Measurements from ENCODE around the gene ADGRB3.

The ADGRB3 gene

DNA sequence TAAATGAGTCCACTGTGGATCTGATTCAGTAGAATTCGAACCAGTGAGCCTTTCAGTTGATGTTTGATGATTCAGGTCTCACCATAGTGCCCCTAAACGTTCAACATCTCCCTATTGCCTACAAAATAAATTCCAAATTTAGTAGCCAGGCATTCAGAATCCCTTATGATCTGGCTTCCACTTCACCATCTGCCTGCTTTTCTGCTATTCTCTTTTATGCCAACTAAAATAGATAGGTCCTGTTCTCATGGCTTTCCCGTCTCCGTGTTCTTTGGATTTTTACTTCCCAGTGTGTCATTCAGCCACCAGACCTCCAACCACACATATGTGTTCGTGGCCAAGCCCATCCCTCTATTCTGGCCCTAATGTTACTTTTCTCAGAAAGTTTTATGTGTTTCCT, 751.3 kb downstream of the ADGRB3 start:
- no peak overlapping the region for H3K23ac ChIP-seq (ENCODE audit: low read depth, low read length, poor library complexity)
- WGBS, 2 donors (ENCODE audit: extremely low coverage in 2 of 2, insufficient read length in 2 of 2, insufficient replicate concordance in 1 of 2) = no CpG with 5 or more reads among the region's 5 CpGs
- no peak overlapping the region for H2BK12ac ChIP-seq (ENCODE audit: low read length)
- H2BK15ac ChIP-seq (ENCODE audit: low read length) = no peak overlapping the region
- H3K4me1 ChIP-seq (ENCODE audit: control insufficient read depth in 2 of 2, insufficient read depth in 1 of 2, low read depth in 1 of 2, low read length in 2 of 2) = peaks cover 3 to 5% of the 10 kb centered on the region in 2 donors
- no peak overlapping the region for H4K8ac ChIP-seq (ENCODE audit: low read depth, low read length)
- H3K4me3 ChIP-seq (ENCODE audit: low read length in 2 of 2) = no peak overlapping the region
- H4K91ac ChIP-seq (ENCODE audit: low read depth, low read length, poor library complexity) = no peak overlapping the region
- no peak overlapping the region for H2AFZ ChIP-seq (ENCODE audit: low read length)
- no peaks in the 10 kb centered on the region for H3K36me3 ChIP-seq (replicated peaks in 1 of 2; ENCODE audit: control insufficient read depth in 2 of 2, insufficient read depth in 2 of 2, low read length in 2 of 2)
- H2BK120ac ChIP-seq (ENCODE audit: low read depth, low read length) = no peak overlapping the region
- no peak for DNase-seq (ENCODE audit: low spot score)
- H2AK5ac ChIP-seq (ENCODE audit: low read depth, low read length) = no peak overlapping the region
- H3K79me1 ChIP-seq (ENCODE audit: low read depth, low read length) = no peaks in the 10 kb centered on the region
- no peaks in the 10 kb centered on the region for H3K27me3 ChIP-seq (ENCODE audit: control insufficient read depth in 3 of 3, insufficient read depth in 3 of 3, low read depth in 1 of 3, low read length in 3 of 3)
- no peak overlapping the region for H3K4me2 ChIP-seq (ENCODE audit: insufficient read depth, low read length, poor library complexity, severe bottlenecking)
- no peak overlapping the region for H3K4ac ChIP-seq (ENCODE audit: low read length)
- H3K18ac ChIP-seq (ENCODE audit: low read length) = no peak overlapping the region
- H3K9ac ChIP-seq (ENCODE audit: low read depth, low read length, poor library complexity) = no peak overlapping the region
- H3K27ac ChIP-seq (replicated peaks; ENCODE audit: low read length) = no peak overlapping the region
- no peak overlapping the region for H3K14ac ChIP-seq (ENCODE audit: low read length)
- H3K9me3 ChIP-seq (replicated peaks in 1 of 2; ENCODE audit: control insufficient read depth in 2 of 2, insufficient read depth in 1 of 2, low read depth in 1 of 2, low read length in 2 of 2) = no peaks in the 10 kb centered on the region
- no peak overlapping the region for H2BK5ac ChIP-seq (ENCODE audit: low read length)

DNA sequence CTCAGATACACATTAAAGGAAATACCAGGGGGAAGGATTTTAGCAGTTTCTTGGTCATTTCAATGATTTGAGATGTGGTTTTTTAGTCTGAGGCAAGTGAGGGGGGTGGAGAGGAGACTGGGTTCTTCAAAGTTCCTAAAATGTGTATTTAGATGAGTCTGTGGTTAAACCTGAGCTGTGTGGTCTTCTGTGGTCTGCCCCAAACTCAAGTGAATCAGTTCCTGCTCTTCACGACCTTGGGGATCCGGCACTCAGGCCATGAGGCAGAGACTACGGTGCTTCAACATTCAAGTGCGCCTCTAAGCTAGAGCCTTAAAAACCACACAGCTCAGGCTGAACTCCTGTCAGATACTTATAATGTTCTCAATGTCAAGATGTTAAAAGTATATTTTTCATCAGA, 755.0 kb downstream of the ADGRB3 start:
- no CpG with 5 or more reads among the region's 4 CpGs for WGBS, 2 donors (ENCODE audit: extremely low coverage in 2 of 2, insufficient read length in 2 of 2, insufficient replicate concordance in 1 of 2)
- Histone ChIP-seq H3K9ac (ENCODE audit: low read depth, low read length, poor library complexity) (no peak overlapping the region), H4K91ac (ENCODE audit: low read depth, low read length, poor library complexity) (no peak overlapping the region), H2BK5ac (ENCODE audit: low read length) (no peak overlapping the region), H3K23ac (ENCODE audit: low read depth, low read length, poor library complexity) (no peak overlapping the region), H3K18ac (ENCODE audit: low read length) (no peak overlapping the region), H2BK15ac (ENCODE audit: low read length) (no peak overlapping the region), H3K79me1 (ENCODE audit: low read depth, low read length) (no peaks in the 10 kb centered on the region), H2BK120ac (ENCODE audit: low read depth, low read length) (no peak overlapping the region), H3K4me3 (ENCODE audit: low read length in 2 of 2) (no peak overlapping the region), H3K4me1 (ENCODE audit: control insufficient read depth in 2 of 2, insufficient read depth in 1 of 2, low read depth in 1 of 2, low read length in 2 of 2) (peaks cover 3 to 5% of the 10 kb centered on the region in 2 donors), H3K4me2 (ENCODE audit: insufficient read depth, low read length, poor library complexity, severe bottlenecking) (no peak overlapping the region), H2AFZ (ENCODE audit: low read length) (no peak overlapping the region), H3K36me3 (replicated peaks in 1 of 2; ENCODE audit: control insufficient read depth in 2 of 2, insufficient read depth in 2 of 2, low read length in 2 of 2) (no peaks in the 10 kb centered on the region), H4K8ac (ENCODE audit: low read depth, low read length) (no peak overlapping the region), H3K27me3 (ENCODE audit: control insufficient read depth in 3 of 3, insufficient read depth in 3 of 3, low read depth in 1 of 3, low read length in 3 of 3) (no peaks in the 10 kb centered on the region), H3K27ac (replicated peaks; ENCODE audit: low read length) (no peak overlapping the region), H2BK12ac (ENCODE audit: low read length) (no peak overlapping the region), H2AK5ac (ENCODE audit: low read depth, low read length) (no peak overlapping the region), H3K14ac (ENCODE audit: low read length) (no peak overlapping the region), H3K4ac (ENCODE audit: low read length) (no peak overlapping the region), H3K9me3 (replicated peaks in 1 of 2; ENCODE audit: control insufficient read depth in 2 of 2, insufficient read depth in 1 of 2, low read depth in 1 of 2, low read length in 2 of 2) (no peaks in the 10 kb centered on the region)
- no peak for DNase-seq (ENCODE audit: low spot score)

DNA sequence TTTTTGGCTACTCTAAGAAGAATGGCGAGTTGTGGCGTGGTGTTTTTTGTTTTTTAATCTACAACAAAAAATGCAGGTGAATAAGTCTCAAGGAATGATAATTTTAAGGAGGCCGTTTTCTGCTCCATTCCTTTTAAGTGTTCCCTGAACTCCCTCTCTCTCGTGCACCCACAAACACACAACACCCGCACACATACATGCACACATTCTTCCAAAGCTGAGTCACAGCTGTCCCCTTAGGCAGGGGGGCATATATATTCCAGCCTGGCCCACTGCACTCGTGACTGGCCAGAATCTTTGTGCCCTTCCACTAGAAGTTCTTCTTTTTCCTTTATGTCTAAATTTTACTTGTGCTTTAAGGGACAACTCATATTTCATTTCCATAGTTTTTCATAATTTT, 756.0 kb downstream of the ADGRB3 start:
- no CpG with 5 or more reads among the region's 6 CpGs for WGBS, 2 donors (ENCODE audit: extremely low coverage in 2 of 2, insufficient read length in 2 of 2, insufficient replicate concordance in 1 of 2)
- no peak overlapping the region for H3K4me3 ChIP-seq (ENCODE audit: low read length in 2 of 2)
- H3K14ac ChIP-seq (ENCODE audit: low read length) = no peak overlapping the region

DNA sequence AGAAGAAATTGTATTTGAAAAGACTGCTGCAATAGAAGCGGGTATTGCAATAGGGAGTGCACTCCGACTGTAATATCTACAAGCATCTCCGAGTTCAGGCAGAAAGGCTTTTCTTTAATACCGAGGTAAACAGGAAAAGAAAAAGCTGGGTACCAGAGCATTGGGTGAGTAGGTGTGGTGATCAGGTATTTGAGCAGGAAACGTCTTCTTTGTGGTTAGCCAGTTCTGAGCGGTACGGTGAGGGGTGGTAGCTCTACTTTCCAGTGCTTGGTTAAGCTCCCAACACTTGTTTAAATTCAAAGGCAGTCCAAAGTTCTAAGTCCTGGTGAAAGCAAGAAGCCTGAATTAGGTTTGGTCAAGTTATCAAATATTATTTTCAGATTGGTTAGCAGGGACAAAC, 757.7 kb downstream of the ADGRB3 start:
- no peak overlapping the region for H3K4me2 ChIP-seq (ENCODE audit: insufficient read depth, low read length, poor library complexity, severe bottlenecking)
- no peak overlapping the region for H3K14ac ChIP-seq (ENCODE audit: low read length)
- no peak overlapping the region for H4K91ac ChIP-seq (ENCODE audit: low read depth, low read length, poor library complexity)
- no peak overlapping the region for H3K9ac ChIP-seq (ENCODE audit: low read depth, low read length, poor library complexity)
- H2AK5ac ChIP-seq (ENCODE audit: low read depth, low read length) = no peak overlapping the region
- H3K79me1 ChIP-seq (ENCODE audit: low read depth, low read length) = no peaks in the 10 kb centered on the region
- H3K23ac ChIP-seq (ENCODE audit: low read depth, low read length, poor library complexity) = no peak overlapping the region
- no peak overlapping the region for H3K4me3 ChIP-seq (ENCODE audit: low read length in 2 of 2)
- no peaks in the 10 kb centered on the region for H3K4me1 ChIP-seq (ENCODE audit: control insufficient read depth in 2 of 2, insufficient read depth in 1 of 2, low read depth in 1 of 2, low read length in 2 of 2)
- no peak overlapping the region for H2BK5ac ChIP-seq (ENCODE audit: low read length)
- no peak overlapping the region for H3K4ac ChIP-seq (ENCODE audit: low read length)
- no peak overlapping the region for H2BK15ac ChIP-seq (ENCODE audit: low read length)
- H3K9me3 ChIP-seq (replicated peaks in 1 of 2; ENCODE audit: control insufficient read depth in 2 of 2, insufficient read depth in 1 of 2, low read depth in 1 of 2, low read length in 2 of 2) = no peaks in the 10 kb centered on the region
- WGBS, 2 donors (ENCODE audit: extremely low coverage in 2 of 2, insufficient read length in 2 of 2, insufficient replicate concordance in 1 of 2) = no CpG with 5 or more reads among the region's 7 CpGs
- no peak overlapping the region for H2AFZ ChIP-seq (ENCODE audit: low read length)
- no peak for DNase-seq (ENCODE audit: low spot score)
- no peak overlapping the region for H3K18ac ChIP-seq (ENCODE audit: low read length)
- H2BK12ac ChIP-seq (ENCODE audit: low read length) = no peak overlapping the region
- H3K36me3 ChIP-seq (replicated peaks in 1 of 2; ENCODE audit: control insufficient read depth in 2 of 2, insufficient read depth in 2 of 2, low read length in 2 of 2) = no peaks in the 10 kb centered on the region
- H3K27me3 ChIP-seq (ENCODE audit: control insufficient read depth in 3 of 3, insufficient read depth in 3 of 3, low read depth in 1 of 3, low read length in 3 of 3) = no peaks in the 10 kb centered on the region
- no peak overlapping the region for H2BK120ac ChIP-seq (ENCODE audit: low read depth, low read length)
- H4K8ac ChIP-seq (ENCODE audit: low read depth, low read length) = no peak overlapping the region
- no peak overlapping the region for H3K27ac ChIP-seq (replicated peaks; ENCODE audit: low read length)

More for the DNA sequence above, 756.0 kb downstream of the ADGRB3 start:
- Histone ChIP-seq H2AK5ac (ENCODE audit: low read depth, low read length) (no peak overlapping the region), H3K79me1 (ENCODE audit: low read depth, low read length) (no peaks in the 10 kb centered on the region), H3K9me3 (replicated peaks in 1 of 2; ENCODE audit: control insufficient read depth in 2 of 2, insufficient read depth in 1 of 2, low read depth in 1 of 2, low read length in 2 of 2) (no peaks in the 10 kb centered on the region), H2BK5ac (ENCODE audit: low read length) (no peak overlapping the region), H2BK12ac (ENCODE audit: low read length) (no peak overlapping the region), H3K9ac (ENCODE audit: low read depth, low read length, poor library complexity) (no peak overlapping the region), H3K18ac (ENCODE audit: low read length) (no peak overlapping the region), H4K91ac (ENCODE audit: low read depth, low read length, poor library complexity) (no peak overlapping the region), H2BK15ac (ENCODE audit: low read length) (no peak overlapping the region), H3K27me3 (ENCODE audit: control insufficient read depth in 3 of 3, insufficient read depth in 3 of 3, low read depth in 1 of 3, low read length in 3 of 3) (no peaks in the 10 kb centered on the region), H3K4me2 (ENCODE audit: insufficient read depth, low read length, poor library complexity, severe bottlenecking) (no peak overlapping the region), H3K36me3 (replicated peaks in 1 of 2; ENCODE audit: control insufficient read depth in 2 of 2, insufficient read depth in 2 of 2, low read length in 2 of 2) (no peaks in the 10 kb centered on the region), H4K8ac (ENCODE audit: low read depth, low read length) (no peak overlapping the region), H3K4ac (ENCODE audit: low read length) (no peak overlapping the region), H3K23ac (ENCODE audit: low read depth, low read length, poor library complexity) (no peak overlapping the region), H2AFZ (ENCODE audit: low read length) (no peak overlapping the region), H2BK120ac (ENCODE audit: low read depth, low read length) (no peak overlapping the region), H3K4me1 (ENCODE audit: control insufficient read depth in 2 of 2, insufficient read depth in 1 of 2, low read depth in 1 of 2, low read length in 2 of 2) (peaks cover 0 to 3% of the 10 kb centered on the region in 2 donors), H3K27ac (replicated peaks; ENCODE audit: low read length) (no peak overlapping the region)
- DNase-seq (ENCODE audit: low spot score) = no peak

All from neuronal stem cell (in vitro differentiated cells).